ENCODE data around the gene STX1B. TPM values are rescaled to one million over a fixed set of nuclear protein-coding genes. Genes with fewer than 3 reads are reported as not detected.
A peak's percentile ranks its signal among the peaks of the same experiment; 100 is the strongest.

Gene STX1B
- total RNA-seq, 1 donor from 2014 or later: 1.4 TPM

GRCh38 chr16:30949650-30950515 lies 60.6 kb downstream of the STX1B start:
- Mint-ChIP-seq H3K4me1 (ENCODE audit: low read depth) (peaks cover 39% of the 10 kb centered on the region), H3K36me3 (ENCODE audit: low read depth) (peaks cover 2% of the 10 kb centered on the region), H3K27me3 (ENCODE audit: low read depth) (no peaks in the 10 kb centered on the region), H3K9me3 (ENCODE audit: low read depth) (no peaks in the 10 kb centered on the region), H3K4me3 (ENCODE audit: unreplicated experiment) (peak overlapping the region; percentile 86), H3K27ac (ENCODE audit: unreplicated experiment) (peak overlapping the region; percentile 79)
- DNase-seq (ENCODE audit: low spot score): no peak
- TF ChIP-seq, protein P1, sequence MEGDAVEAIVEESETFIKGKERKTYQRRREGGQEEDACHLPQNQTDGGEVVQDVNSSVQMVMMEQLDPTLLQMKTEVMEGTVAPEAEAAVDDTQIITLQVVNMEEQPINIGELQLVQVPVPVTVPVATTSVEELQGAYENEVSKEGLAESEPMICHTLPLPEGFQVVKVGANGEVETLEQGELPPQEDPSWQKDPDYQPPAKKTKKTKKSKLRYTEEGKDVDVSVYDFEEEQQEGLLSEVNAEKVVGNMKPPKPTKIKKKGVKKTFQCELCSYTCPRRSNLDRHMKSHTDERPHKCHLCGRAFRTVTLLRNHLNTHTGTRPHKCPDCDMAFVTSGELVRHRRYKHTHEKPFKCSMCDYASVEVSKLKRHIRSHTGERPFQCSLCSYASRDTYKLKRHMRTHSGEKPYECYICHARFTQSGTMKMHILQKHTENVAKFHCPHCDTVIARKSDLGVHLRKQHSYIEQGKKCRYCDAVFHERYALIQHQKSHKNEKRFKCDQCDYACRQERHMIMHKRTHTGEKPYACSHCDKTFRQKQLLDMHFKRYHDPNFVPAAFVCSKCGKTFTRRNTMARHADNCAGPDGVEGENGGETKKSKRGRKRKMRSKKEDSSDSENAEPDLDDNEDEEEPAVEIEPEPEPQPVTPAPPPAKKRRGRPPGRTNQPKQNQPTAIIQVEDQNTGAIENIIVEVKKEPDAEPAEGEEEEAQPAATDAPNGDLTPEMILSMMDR (IDR thresholded peaks at IDR 0.05): no peak

DNA sequence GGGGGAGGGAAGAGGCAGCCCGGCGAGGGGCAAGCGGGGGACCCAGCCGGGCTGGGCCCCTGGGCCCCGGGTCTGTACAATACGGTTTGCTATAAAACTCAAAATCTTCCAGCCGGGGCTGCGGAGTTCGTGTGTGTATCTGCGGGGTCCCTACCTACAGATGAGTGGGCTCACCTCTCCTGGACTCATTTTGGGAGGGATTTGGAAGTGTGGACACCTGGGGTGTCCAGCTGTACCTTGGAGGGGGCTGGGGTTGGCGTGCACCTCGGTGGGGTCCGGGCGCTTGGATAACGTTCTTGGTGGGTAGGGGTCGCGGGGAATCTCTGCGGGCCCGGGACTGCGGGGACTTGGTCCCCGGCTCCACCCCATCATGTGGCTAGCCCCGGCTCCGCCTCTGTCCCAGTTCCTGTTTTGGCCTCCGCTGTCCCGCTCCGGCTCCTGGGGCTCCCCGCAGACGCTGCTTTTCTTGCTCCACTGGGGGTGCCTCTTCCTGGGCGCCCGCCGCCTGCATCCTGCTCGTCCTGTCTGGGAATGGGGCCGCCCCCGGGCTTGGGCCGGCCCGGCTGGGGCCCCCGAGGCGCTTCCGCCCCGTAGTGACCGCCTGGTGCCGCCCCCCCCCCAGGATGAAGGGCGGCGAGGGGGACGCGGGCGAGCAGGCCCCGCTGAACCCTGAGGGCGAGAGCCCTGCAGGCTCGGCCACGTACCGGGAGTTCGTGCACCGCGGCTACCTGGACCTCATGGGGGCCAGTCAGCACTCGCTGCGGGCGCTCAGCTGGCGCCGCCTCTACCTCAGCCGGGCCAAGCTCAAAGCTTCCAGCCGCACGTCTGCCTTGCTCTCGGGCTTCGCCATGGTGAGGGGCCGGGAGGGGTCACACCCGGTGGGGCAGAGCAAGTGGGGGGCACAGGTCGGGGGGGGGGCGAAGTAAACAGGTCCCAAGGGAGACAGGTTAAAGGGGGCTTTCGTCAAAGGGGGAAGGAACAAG lies 61.5 kb downstream of the STX1B start, which contains the start of gene ORAI3:
Gene ORAI3 (plus strand): TSS at position 402 of the 983 bp plus-strand sequence. CDS start 222 bp downstream, at position 624.
- H3K4me3 Mint-ChIP-seq (ENCODE audit: unreplicated experiment): peak within 1 kb of the TSS; percentile 86
- TF ChIP-seq, protein P1 (IDR thresholded peaks at IDR 0.05): no peak
- H3K4me1 Mint-ChIP-seq (ENCODE audit: low read depth): peaks cover 38% of the 10 kb centered on the region
- no peaks in the 10 kb centered on the region for H3K27me3 Mint-ChIP-seq (ENCODE audit: low read depth)
- H3K9me3 Mint-ChIP-seq (ENCODE audit: low read depth): no peaks in the 10 kb centered on the region
- peak within 1 kb of the TSS; percentile 85 for H3K27ac Mint-ChIP-seq (ENCODE audit: unreplicated experiment)
- H3K36me3 Mint-ChIP-seq (ENCODE audit: low read depth): peaks cover 2% of the 10 kb centered on the region
- DNase-seq (ENCODE audit: low spot score): peak; percentile 92

- TF ChIP-seq, protein P1 (IDR thresholded peaks at IDR 0.05): no peak
- Mint-ChIP-seq H3K36me3 (ENCODE audit: low read depth) (peaks cover 5% of the 10 kb centered on the region), H3K27ac (ENCODE audit: unreplicated experiment) (peak overlapping the region; percentile 85), H3K4me3 (ENCODE audit: unreplicated experiment) (peak overlapping the region; percentile 86), H3K27me3 (ENCODE audit: low read depth) (no peaks in the 10 kb centered on the region), H3K9me3 (ENCODE audit: low read depth) (no peaks in the 10 kb centered on the region), H3K4me1 (ENCODE audit: low read depth) (peaks cover 30% of the 10 kb centered on the region)
- peak; percentile 95 for DNase-seq (ENCODE audit: low spot score)
Measured at GRCh38 chr16:30947859-30948666, 62.4 kb downstream of the STX1B start.

- TF ChIP-seq, protein P1 (IDR thresholded peaks at IDR 0.05): no peak
- Mint-ChIP-seq H3K9me3 (ENCODE audit: low read depth) (no peaks in the 10 kb centered on the region), H3K27ac (ENCODE audit: unreplicated experiment) (peak overlapping the region; percentile 85), H3K36me3 (ENCODE audit: low read depth) (peaks cover 8% of the 10 kb centered on the region), H3K4me3 (ENCODE audit: unreplicated experiment) (no peak overlapping the region), H3K4me1 (ENCODE audit: low read depth) (peaks cover 30% of the 10 kb centered on the region), H3K27me3 (ENCODE audit: low read depth) (no peaks in the 10 kb centered on the region)
- no peak for DNase-seq (ENCODE audit: low spot score)
Measured at GRCh38 chr16:30947541-30947858, 62.9 kb downstream of the STX1B start.
